ENCODE measurements around the gene PRH2. TPM values are rescaled to one million over a fixed set of nuclear protein-coding genes. Genes with fewer than 3 reads are reported as not detected.
A peak's percentile ranks its signal among the peaks of the same experiment; 100 is the strongest.

The PRH2 gene
- total and polyA plus RNA-seq, 8 donors, result 0.33 to 1.1 (median 0.67) TPM; not detected in 2

DNA sequence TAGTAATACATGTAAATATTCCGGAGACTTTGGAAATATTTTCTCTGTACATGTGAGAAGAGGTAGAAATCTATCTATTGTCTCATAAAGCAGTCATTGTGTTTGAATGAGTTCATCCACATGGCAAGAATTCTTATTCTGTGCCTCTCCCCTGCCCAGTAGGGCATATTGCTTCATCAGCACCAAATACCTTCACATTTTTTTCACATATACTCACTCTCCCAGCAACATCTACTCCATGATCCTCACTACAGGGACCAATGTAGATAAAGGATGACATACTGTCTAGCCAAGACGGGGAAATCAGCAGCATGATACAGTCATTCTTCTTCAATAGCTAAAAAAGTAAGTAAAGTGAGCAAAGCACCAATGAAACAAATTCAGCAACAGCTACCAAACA, 11.4 kb downstream of the PRH2 start:
- TF ChIP-seq, protein P1, sequence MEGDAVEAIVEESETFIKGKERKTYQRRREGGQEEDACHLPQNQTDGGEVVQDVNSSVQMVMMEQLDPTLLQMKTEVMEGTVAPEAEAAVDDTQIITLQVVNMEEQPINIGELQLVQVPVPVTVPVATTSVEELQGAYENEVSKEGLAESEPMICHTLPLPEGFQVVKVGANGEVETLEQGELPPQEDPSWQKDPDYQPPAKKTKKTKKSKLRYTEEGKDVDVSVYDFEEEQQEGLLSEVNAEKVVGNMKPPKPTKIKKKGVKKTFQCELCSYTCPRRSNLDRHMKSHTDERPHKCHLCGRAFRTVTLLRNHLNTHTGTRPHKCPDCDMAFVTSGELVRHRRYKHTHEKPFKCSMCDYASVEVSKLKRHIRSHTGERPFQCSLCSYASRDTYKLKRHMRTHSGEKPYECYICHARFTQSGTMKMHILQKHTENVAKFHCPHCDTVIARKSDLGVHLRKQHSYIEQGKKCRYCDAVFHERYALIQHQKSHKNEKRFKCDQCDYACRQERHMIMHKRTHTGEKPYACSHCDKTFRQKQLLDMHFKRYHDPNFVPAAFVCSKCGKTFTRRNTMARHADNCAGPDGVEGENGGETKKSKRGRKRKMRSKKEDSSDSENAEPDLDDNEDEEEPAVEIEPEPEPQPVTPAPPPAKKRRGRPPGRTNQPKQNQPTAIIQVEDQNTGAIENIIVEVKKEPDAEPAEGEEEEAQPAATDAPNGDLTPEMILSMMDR (IDR thresholded peaks at IDR 0.05), result no peak
- H3K9me3 ChIP-seq, result peaks cover 0 to 1% of the 10 kb centered on the region in 2 donors
- no peak for DNase-seq
- ATAC-seq, result no peak
- no peak overlapping the region for H3K27ac ChIP-seq
- no peak overlapping the region for H3K4me3 ChIP-seq
- intact Hi-C loops (cut with DNase I), result no loop called here
- H3K36me3 ChIP-seq, result no peaks in the 10 kb centered on the region
- H3K27me3 ChIP-seq, result no peaks in the 10 kb centered on the region
- H3K4me1 ChIP-seq, result no peaks in the 10 kb centered on the region

- DNase-seq (no peak), ATAC-seq (no peak)
- Histone ChIP-seq H3K36me3 (no peaks in the 10 kb centered on the region), H3K27ac (no peak overlapping the region), H3K27me3 (no peaks in the 10 kb centered on the region), H3K4me3 (no peak overlapping the region), H3K4me1 (no peaks in the 10 kb centered on the region), H3K9me3 (peaks cover 0 to 1% of the 10 kb centered on the region in 2 donors)
- intact Hi-C loops (cut with DNase I), result no loop called here
- TF ChIP-seq, protein P1 (IDR thresholded peaks at IDR 0.05), result no peak
Observed at GRCh38 chr12:10941369-10941768, 12.3 kb downstream of the PRH2 start.

- intact Hi-C loops (cut with DNase I), result no loop called here
- peak in 2 of 4 donors; percentile 14 to 32 for DNase-seq
- ATAC-seq, result peak; percentile 52
Observed at GRCh38 chr12:10941916-10942607, 13.0 kb downstream of the PRH2 start.

GRCh38 chr12:10943167-10943566, 14.1 kb downstream of the PRH2 start:
- TF ChIP-seq, protein P1 (IDR thresholded peaks at IDR 0.05), result no peak
- Histone ChIP-seq H3K36me3 (no peaks in the 10 kb centered on the region), H3K4me1 (no peaks in the 10 kb centered on the region), H3K27ac (no peak overlapping the region), H3K4me3 (no peak overlapping the region), H3K27me3 (no peaks in the 10 kb centered on the region), H3K9me3 (peaks cover 0 to 12% of the 10 kb centered on the region in 2 donors)
- ATAC-seq, result no peak
- DNase-seq, result no peak
- intact Hi-C loops (cut with DNase I), result no loop called here

More at GRCh38 chr12:10941916-10942607, 13.0 kb downstream of the PRH2 start:
- H3K9me3 ChIP-seq, result peaks cover 0 to 3% of the 10 kb centered on the region in 2 donors
- no peaks in the 10 kb centered on the region for H3K27me3 ChIP-seq
- no peak overlapping the region for H3K27ac ChIP-seq
- TF ChIP-seq, protein P1 (IDR thresholded peaks at IDR 0.05), result no peak
- H3K36me3 ChIP-seq, result no peaks in the 10 kb centered on the region
- no peak overlapping the region for H3K4me3 ChIP-seq
- H3K4me1 ChIP-seq, result no peaks in the 10 kb centered on the region

DNA sequence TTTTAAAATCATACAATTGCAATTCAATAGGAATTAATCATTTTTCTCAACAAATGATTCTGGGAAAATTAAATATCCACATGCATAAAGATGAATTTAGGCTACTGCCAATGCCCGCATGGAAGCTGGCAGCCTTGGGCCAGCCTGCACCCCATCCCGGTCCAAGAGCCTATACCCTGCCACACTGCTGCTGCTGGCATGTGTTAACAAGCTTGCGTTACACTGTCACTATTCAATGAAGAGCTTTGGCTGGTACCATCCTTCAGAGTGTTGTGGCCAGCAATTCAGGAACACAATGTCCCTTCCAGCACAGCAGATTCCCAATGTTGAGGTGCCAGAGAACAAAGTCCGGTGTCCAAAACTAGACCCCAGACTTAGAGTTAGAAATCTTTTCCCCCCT, 23.6 kb downstream of the PRH2 start:
- no peak for DNase-seq

More for the DNA sequence above, 23.6 kb downstream of the PRH2 start:
- no peaks in the 10 kb centered on the region for H3K27me3 ChIP-seq
- H3K4me3 ChIP-seq, result no peak overlapping the region
- H3K27ac ChIP-seq, result no peak overlapping the region
- TF ChIP-seq, protein P1 (IDR thresholded peaks at IDR 0.05), result no peak
- ATAC-seq, result no peak
- peaks cover 0 to 25% of the 10 kb centered on the region in 2 donors for H3K9me3 ChIP-seq
- H3K36me3 ChIP-seq, result no peaks in the 10 kb centered on the region
- intact Hi-C loops (cut with DNase I), result no loop called here
- H3K4me1 ChIP-seq, result no peaks in the 10 kb centered on the region

Measured in left lung (tissue), 10 donors.